Measurements from ENCODE around the gene CACFD1. TPM values are rescaled to one million over a fixed set of nuclear protein-coding genes. Genes with fewer than 3 reads are reported as not detected.

The CACFD1 gene
- total and polyA plus RNA-seq, 2 donors (not counting 3 experiments of a cell fraction or from before 2014, with no cell fraction given), result 9.7 to 11.5 TPM

- FAIRE-seq, result no peak
- CTCF ChIA-PET, result interaction anchor here (0.9 to 1.4 kb wide), 2 partner anchors 9 to 244 kb away, joined by 3 read pairs; no protein-coding TSS in a partner anchor
- dilution Hi-C loops (cut with MboI; ENCODE audit: extremely low pct_ligation_motif_present, low sequenced_read_pairs), result no loop called here
These were observed 29.5 kb upstream of the CACFD1 start for GRCh38 chr9:133430244-133430643.

More at GRCh38 chr9:133430244-133430643, 29.5 kb upstream of the CACFD1 start:
- no peak for DNase-seq (ENCODE audit: low read depth, low spot score)
- Histone ChIP-seq H3K9me1 (replicated peaks; ENCODE audit: control insufficient read depth, extremely low read depth, insufficient read depth, low read length) (no peaks in the 10 kb centered on the region), H3K4me3 (replicated peaks in 1 of 3; ENCODE audit: insufficient read depth in 1 of 3, low read depth in 1 of 3, low read length in 3 of 3) (no peak overlapping the region), H3K4me1 (ENCODE audit: control insufficient read depth, extremely low read depth, insufficient read depth, low read length) (no peaks in the 10 kb centered on the region), H3K79me2 (ENCODE audit: control insufficient read depth, insufficient read depth, low read length) (no peaks in the 10 kb centered on the region), H3K27me3 (ENCODE audit: control insufficient read depth in 2 of 2, insufficient read depth in 2 of 2, low read length in 2 of 2) (peaks cover 9 to 19% of the 10 kb centered on the region in 2 experiments), H3K9ac (replicated peaks; ENCODE audit: extremely low read depth, insufficient read depth, low read length) (no peak overlapping the region), H2AFZ (ENCODE audit: low read depth, low read length) (no peak overlapping the region), H3K36me3 (ENCODE audit: control insufficient read depth in 2 of 2, extremely low read depth in 1 of 2, insufficient read depth in 2 of 2, low read length in 2 of 2) (no peaks in the 10 kb centered on the region), H4K20me1 (replicated peaks; ENCODE audit: control insufficient read depth, extremely low read depth, insufficient read depth, low read length) (no peaks in the 10 kb centered on the region), H3K9me3 (replicated peaks; ENCODE audit: control insufficient read depth, insufficient read depth, low read length) (no peaks in the 10 kb centered on the region), H3K27ac (ENCODE audit: insufficient read depth, low read depth, low read length) (no peak overlapping the region), H3K4me2 (ENCODE audit: insufficient read depth, low read length) (no peak overlapping the region)
- BruUV-seq (replicated peaks), result no TSS peak
- TF ChIP-seq JUN (IDR thresholded peaks at IDR 0.05; ENCODE audit: borderline replicate concordance, insufficient read depth, insufficient read length, low read depth) (no peak), FOS (IDR thresholded peaks at IDR 0.05; ENCODE audit: borderline replicate concordance, insufficient read depth, low read length) (no peak), MYC (IDR thresholded peaks at IDR 0.05; ENCODE audit: low read depth, low read length) (no peak), EZH2 (IDR thresholded peaks at IDR 0.05; ENCODE audit: borderline replicate concordance, low read depth, low read length, severe bottlenecking) (no peak), POLR2AphosphoS5 (IDR thresholded peaks at IDR 0.05; ENCODE audit: insufficient read depth, low read depth, low read length) (no peak), CTCF (IDR thresholded peaks at IDR 0.05; ENCODE audit: extremely low read depth in 1 of 2, insufficient read depth in 1 of 2, low read depth in 1 of 2, low read length in 2 of 2) (no peak), GATA2 (IDR thresholded peaks at IDR 0.05; ENCODE audit: insufficient read depth, insufficient read length, low read depth, low read length) (no peak), POLR2A (IDR thresholded peaks at IDR 0.05; ENCODE audit: low read depth, low read length) (no peak)
- TF ChIP-seq, protein P1, sequence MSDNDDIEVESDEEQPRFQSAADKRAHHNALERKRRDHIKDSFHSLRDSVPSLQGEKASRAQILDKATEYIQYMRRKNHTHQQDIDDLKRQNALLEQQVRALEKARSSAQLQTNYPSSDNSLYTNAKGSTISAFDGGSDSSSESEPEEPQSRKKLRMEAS (IDR thresholded peaks at IDR 0.05; ENCODE audit: insufficient read depth, insufficient read length), result no peak
- POLR2A ChIA-PET, result no interaction called here
- intact Hi-C loops (cut with micrococcal nuclease), result no loop called here

Measured in endothelial cell of umbilical vein (primary cell).